Measurements from ENCODE around the gene PLEKHA8.

PLEKHA8 gene

DNA sequence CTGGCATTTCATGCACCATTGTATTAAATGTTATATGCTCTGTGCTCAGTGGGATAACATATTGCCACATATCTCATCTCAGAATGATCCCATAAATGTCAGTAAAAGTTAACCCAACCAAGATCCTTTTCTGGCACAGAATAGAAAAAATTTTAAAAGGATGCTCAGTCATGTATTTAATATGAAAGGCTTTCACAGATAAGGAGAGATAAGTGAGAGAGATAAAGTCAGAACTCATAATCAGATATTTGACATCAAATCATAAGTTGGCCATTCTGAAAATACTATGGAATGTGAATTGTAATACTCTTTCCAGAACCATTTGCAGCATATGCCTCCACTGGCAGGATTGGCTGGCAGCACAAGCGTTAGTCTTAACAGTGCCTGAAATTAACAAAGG is 38.5 kb downstream of the PLEKHA8 start:
- H3K36me3 ChIP-seq (ENCODE audit: control insufficient read depth, insufficient read depth, low read length), result no peaks in the 10 kb centered on the region; the same call in 1 of the 2 replicates
- DNase-seq (ENCODE audit: extremely low read depth, insufficient read length), result no peak
- no peak for TF ChIP-seq CTCF (IDR thresholded peaks at IDR 0.05; ENCODE audit: insufficient read depth, low read length, poor library complexity, severe bottlenecking)

GRCh38 chr7:30068117-30068516 is 39.9 kb downstream of the PLEKHA8 start:
- Histone ChIP-seq H3K36me3 (ENCODE audit: control insufficient read depth, insufficient read depth, low read length) (no peaks in the 10 kb centered on the region; the same call in 1 of the 2 replicates), H3K27me3 (replicated peaks; ENCODE audit: control insufficient read depth, insufficient read depth, low read length) (no peaks in the 10 kb centered on the region), H3K4me3 (replicated peaks; ENCODE audit: low read depth, low read length) (no peak overlapping the region)
- DNase-seq (ENCODE audit: extremely low read depth, insufficient read length), result no peak
- no peak for TF ChIP-seq CTCF (IDR thresholded peaks at IDR 0.05; ENCODE audit: insufficient read depth, low read length, poor library complexity, severe bottlenecking)

More for the DNA sequence above, 38.5 kb downstream of the PLEKHA8 start:
- Histone ChIP-seq H3K27me3 (replicated peaks; ENCODE audit: control insufficient read depth, insufficient read depth, low read length) (no peaks in the 10 kb centered on the region), H3K4me3 (replicated peaks; ENCODE audit: low read depth, low read length) (no peak overlapping the region)

DNA sequence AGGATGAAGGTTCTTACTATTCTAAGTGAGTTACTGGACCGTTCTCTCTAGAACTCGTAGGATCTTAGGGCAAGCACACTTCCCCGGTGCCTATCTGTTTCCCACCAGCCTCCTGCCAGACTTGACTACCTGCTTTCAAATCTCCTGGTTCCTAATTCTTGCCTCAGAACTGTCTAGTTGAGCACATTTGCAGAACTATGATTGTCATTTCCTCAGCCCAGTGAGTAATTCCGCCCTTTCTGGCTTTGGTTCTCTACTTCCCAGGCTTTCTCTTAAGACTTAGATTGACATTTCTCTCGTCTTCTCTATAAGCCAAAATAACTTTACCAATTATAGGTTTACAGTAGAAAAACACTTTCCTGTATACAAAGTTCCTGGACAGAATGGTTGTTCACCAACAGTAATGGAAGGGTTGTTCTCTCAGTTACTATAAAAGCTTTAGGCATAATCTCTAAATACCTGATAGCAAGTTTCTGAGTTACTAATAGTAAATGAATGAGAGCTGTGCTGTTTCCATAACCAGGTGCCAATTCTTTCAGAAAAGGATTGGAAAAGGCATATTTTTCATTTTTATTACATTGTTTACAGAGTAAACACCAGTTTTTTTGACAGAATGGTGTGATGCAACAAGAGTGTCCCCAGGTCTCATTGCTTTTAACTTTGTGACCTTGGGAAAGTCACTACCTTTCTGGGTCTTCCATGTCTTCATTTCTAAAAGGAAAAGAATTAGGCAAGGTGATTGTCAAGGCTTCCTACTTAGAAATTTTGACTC is 41.1 kb downstream of the PLEKHA8 start:
- DNase-seq (ENCODE audit: extremely low read depth, insufficient read length), result no peak
- Histone ChIP-seq H3K27me3 (replicated peaks; ENCODE audit: control insufficient read depth, insufficient read depth, low read length) (no peaks in the 10 kb centered on the region), H3K4me3 (replicated peaks; ENCODE audit: low read depth, low read length) (no peak overlapping the region), H3K36me3 (ENCODE audit: control insufficient read depth, insufficient read depth, low read length) (no peaks in the 10 kb centered on the region)
- TF ChIP-seq CTCF (IDR thresholded peaks at IDR 0.05; ENCODE audit: insufficient read depth, low read length, poor library complexity, severe bottlenecking), result no peak

DNA sequence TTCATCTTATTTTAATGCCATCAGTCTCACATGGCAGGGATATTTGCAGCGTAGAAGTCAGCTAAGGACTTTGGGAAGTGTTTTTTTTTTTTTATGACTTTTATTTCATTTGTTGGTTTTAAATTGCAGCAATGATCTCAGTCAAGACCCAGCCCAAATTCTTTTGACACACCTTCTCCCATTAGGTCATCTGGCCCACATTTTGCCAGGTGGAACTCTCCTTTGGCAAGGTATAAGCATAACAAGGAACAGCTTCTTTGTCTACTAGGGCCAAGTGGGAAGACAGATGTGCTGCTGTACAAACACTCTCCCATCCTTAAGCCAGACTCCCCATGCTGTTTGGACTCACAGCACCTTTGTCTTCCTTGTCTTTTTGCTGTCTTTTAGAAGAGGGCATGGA is 41.8 kb downstream of the PLEKHA8 start:
- Histone ChIP-seq H3K36me3 (ENCODE audit: control insufficient read depth, insufficient read depth, low read length) (no peaks in the 10 kb centered on the region), H3K4me3 (replicated peaks; ENCODE audit: low read depth, low read length) (no peak overlapping the region), H3K27me3 (replicated peaks; ENCODE audit: control insufficient read depth, insufficient read depth, low read length) (no peaks in the 10 kb centered on the region)
- TF ChIP-seq CTCF (IDR thresholded peaks at IDR 0.05; ENCODE audit: insufficient read depth, low read length, poor library complexity, severe bottlenecking), result no peak
- no peak for DNase-seq (ENCODE audit: extremely low read depth, insufficient read length)

DNA sequence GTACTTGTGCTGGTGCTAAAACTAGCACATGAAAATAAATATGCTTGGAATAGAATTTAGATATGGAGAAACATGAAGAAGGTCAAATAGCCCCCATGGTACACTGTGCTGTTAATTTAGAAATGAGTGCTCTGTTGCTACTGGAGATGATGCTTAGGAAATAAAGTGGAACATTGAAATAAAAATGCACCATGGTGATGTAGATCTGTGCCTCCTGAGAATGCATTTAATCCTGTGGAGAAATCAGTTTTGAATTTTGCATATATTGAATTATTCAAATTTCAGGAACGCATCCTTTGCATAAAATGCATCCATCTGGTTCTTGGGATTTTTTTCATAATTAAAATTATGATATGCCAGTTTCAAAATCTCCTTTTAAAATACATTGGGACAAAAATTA is 44.5 kb downstream of the PLEKHA8 start:
- Histone ChIP-seq H3K36me3 (ENCODE audit: control insufficient read depth, insufficient read depth, low read length) (no peaks in the 10 kb centered on the region), H3K4me3 (replicated peaks; ENCODE audit: low read depth, low read length) (no peak overlapping the region), H3K27me3 (replicated peaks; ENCODE audit: control insufficient read depth, insufficient read depth, low read length) (no peaks in the 10 kb centered on the region)
- DNase-seq (ENCODE audit: extremely low read depth, insufficient read length), result no peak
- no peak for TF ChIP-seq CTCF (IDR thresholded peaks at IDR 0.05; ENCODE audit: insufficient read depth, low read length, poor library complexity, severe bottlenecking)

Data from GM06990 (cell line).